HG03108 (cell line): Measurements from ENCODE around the gene FER.
A peak's percentile ranks its signal among the peaks of the same experiment; 100 is the strongest.
"Not testable (repeated sequence)": the region's sequence is repeated elsewhere in the genome, so short reads cannot be mapped to it uniquely, and the experiment has no call there.

Experiments
- ATAC-seq: cut with Tn5 transposase; IDR thresholded peaks from one replicate; pipeline ENCODE4 v1.9.1; 2021; ENCODE audit warnings: moderate library complexity; ENCODE audit not compliant: unreplicated experiment

FER gene

GRCh38 chr5:109028608-109029299 is 281.1 kb downstream of the FER start:
- no peak for ATAC-seq

GRCh38 chr5:109029847-109030246 is 282.1 kb downstream of the FER start:
- no peak for ATAC-seq

- no peak for ATAC-seq
These were observed 282.9 kb downstream of the FER start for GRCh38 chr5:109030360-109031143.

GRCh38 chr5:109034306-109034705 is 286.6 kb downstream of the FER start:
- no peak for ATAC-seq

GRCh38 chr5:109035436-109035835 is 287.7 kb downstream of the FER start:
- ATAC-seq: no peak

- ATAC-seq: no peak
These were observed 290.6 kb downstream of the FER start for GRCh38 chr5:109038209-109038840.

GRCh38 chr5:109041317-109041716 is 293.6 kb downstream of the FER start:
- ATAC-seq: no peak

GRCh38 chr5:109045710-109046109 is 298.0 kb downstream of the FER start:
- no peak for ATAC-seq

GRCh38 chr5:109049565-109049964 is 301.9 kb downstream of the FER start:
- ATAC-seq: no peak

GRCh38 chr5:109050321-109050720 is 302.6 kb downstream of the FER start:
- not testable (repeated sequence) for ATAC-seq

GRCh38 chr5:109052216-109052615 is 304.5 kb downstream of the FER start:
- not testable (repeated sequence) for ATAC-seq

GRCh38 chr5:109053995-109054417 is 306.3 kb downstream of the FER start:
- peak; percentile 56 for ATAC-seq

- no peak for ATAC-seq
These were observed 312.8 kb downstream of the FER start for GRCh38 chr5:109060378-109061025.

GRCh38 chr5:109062664-109063063 is 315.0 kb downstream of the FER start:
- no peak for ATAC-seq

- no peak for ATAC-seq
These were observed 315.5 kb downstream of the FER start for GRCh38 chr5:109063223-109063622.

GRCh38 chr5:109076741-109077140 is 329.0 kb downstream of the FER start:
- ATAC-seq: no peak

- ATAC-seq: no peak
These were observed 330.8 kb downstream of the FER start for GRCh38 chr5:109078448-109078847.

- ATAC-seq: no peak
These were observed 332.8 kb downstream of the FER start for GRCh38 chr5:109080481-109080880.

- no peak for ATAC-seq
These were observed 333.2 kb downstream of the FER start for GRCh38 chr5:109080896-109081295.

- no peak for ATAC-seq
These were observed 336.2 kb downstream of the FER start for GRCh38 chr5:109083937-109084336.

- no peak for ATAC-seq
These were observed 341.5 kb downstream of the FER start for GRCh38 chr5:109089191-109089590.
